ENCODE data around the gene PBXIP1.

GRCh38 chr1:154960446-154961136 is 4.7 kb upstream of the PBXIP1 start:
- TF ChIP-seq, protein P1, sequence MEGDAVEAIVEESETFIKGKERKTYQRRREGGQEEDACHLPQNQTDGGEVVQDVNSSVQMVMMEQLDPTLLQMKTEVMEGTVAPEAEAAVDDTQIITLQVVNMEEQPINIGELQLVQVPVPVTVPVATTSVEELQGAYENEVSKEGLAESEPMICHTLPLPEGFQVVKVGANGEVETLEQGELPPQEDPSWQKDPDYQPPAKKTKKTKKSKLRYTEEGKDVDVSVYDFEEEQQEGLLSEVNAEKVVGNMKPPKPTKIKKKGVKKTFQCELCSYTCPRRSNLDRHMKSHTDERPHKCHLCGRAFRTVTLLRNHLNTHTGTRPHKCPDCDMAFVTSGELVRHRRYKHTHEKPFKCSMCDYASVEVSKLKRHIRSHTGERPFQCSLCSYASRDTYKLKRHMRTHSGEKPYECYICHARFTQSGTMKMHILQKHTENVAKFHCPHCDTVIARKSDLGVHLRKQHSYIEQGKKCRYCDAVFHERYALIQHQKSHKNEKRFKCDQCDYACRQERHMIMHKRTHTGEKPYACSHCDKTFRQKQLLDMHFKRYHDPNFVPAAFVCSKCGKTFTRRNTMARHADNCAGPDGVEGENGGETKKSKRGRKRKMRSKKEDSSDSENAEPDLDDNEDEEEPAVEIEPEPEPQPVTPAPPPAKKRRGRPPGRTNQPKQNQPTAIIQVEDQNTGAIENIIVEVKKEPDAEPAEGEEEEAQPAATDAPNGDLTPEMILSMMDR (IDR thresholded peaks at IDR 0.05; ENCODE audit: borderline replicate concordance, extremely low read depth, low read length, poor library complexity, severe bottlenecking), result no peak
- no peak for TF ChIP-seq EZH2 (IDR thresholded peaks at IDR 0.05; ENCODE audit: borderline replicate concordance, low read depth, low read length, severe bottlenecking)

Measured in DND-41 (cell line).